GM12892 (cell line): ENCODE data around the gene CELF6.

Experiments
- POLR2A ChIP-seq: IDR thresholded peaks from 2 replicates; pipeline ENCODE4 v1.6.1; 2011; ENCODE audit warnings: low read depth, low read length, control low read depth
- POLR2AphosphoS5 ChIP-seq: IDR thresholded peaks from 2 replicates; pipeline ENCODE4 v1.6.1; 2011; ENCODE audit warnings: low read depth, low read length, control low read depth
- TAF1 ChIP-seq: IDR thresholded peaks from 2 replicates; pipeline ENCODE4 v1.6.1; 2011; ENCODE audit warnings: low read depth, mild to moderate bottlenecking, control low read depth, low read length, borderline replicate concordance

GRCh38 chr15:72237029-72237852 lies 82.7 kb downstream of the CELF6 start:
- TF ChIP-seq POLR2AphosphoS5 (no peak), TAF1 (0 out of 2 replicates have a peak, but pooled peaks have one; percentile 24), POLR2A (no peak)
